Sigmoid colon (tissue), 4 donors: ENCODE results near the gene SLC35F1.

Experiments
- EP300 ChIP-seq, 4 donors: sonication (generic); formaldehyde crosslinking; IDR thresholded peaks; one replicate each; pipeline ENCODE4 v1.6.1; 2017; ENCODE audit warnings: antibody characterized with exemption in 4 of 4
- POLR2A ChIP-seq, 2 donors: fragments of 450-650 bp; IDR thresholded peaks; one replicate each; pipeline ENCODE4 v1.6.1; 2016; ENCODE audit warnings: antibody characterized with exemption in 2 of 2, mild to moderate bottlenecking in 2 of 2, moderate library complexity in 2 of 2
- POLR2AphosphoS5 ChIP-seq, 4 donors: sonication (generic); formaldehyde crosslinking; IDR thresholded peaks; one replicate each; pipeline ENCODE4 v1.6.1; 2017; ENCODE audit warnings: antibody characterized with exemption in 4 of 4
- TF ChIP-seq, protein P1 (sequence below), 4 experiments: fragments of 450-650 bp in 3 of 4; fragments of 200-600 bp in 1 of 4; IDR thresholded peaks; one replicate each; pipeline ENCODE4 v1.5.1; 2016 to 2019; ENCODE audit warnings: antibody characterized with exemption in 4 of 4, mild to moderate bottlenecking in 3 of 4, moderate library complexity in 2 of 4

DNA sequence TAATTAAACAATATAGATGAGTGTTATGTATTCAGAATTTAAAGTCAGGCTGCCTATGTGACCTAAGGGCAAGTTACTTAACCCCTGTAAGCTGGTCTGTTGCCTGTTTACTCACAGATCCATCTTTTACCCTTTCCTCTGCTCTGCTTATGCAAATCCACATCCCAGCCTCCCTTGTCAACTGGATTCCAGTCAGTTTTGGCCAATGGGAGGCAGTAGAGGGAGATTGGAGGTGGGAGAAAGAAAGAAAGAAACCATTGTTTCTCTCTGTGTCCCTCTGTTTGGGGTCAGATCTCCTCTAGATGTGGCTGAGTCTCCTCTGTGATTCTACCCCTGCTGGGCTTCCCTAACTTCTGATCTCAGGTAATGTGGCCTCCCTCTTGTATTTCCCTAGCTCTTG is 374.2 kb downstream of the SLC35F1 start:
- TF ChIP-seq, protein P1, sequence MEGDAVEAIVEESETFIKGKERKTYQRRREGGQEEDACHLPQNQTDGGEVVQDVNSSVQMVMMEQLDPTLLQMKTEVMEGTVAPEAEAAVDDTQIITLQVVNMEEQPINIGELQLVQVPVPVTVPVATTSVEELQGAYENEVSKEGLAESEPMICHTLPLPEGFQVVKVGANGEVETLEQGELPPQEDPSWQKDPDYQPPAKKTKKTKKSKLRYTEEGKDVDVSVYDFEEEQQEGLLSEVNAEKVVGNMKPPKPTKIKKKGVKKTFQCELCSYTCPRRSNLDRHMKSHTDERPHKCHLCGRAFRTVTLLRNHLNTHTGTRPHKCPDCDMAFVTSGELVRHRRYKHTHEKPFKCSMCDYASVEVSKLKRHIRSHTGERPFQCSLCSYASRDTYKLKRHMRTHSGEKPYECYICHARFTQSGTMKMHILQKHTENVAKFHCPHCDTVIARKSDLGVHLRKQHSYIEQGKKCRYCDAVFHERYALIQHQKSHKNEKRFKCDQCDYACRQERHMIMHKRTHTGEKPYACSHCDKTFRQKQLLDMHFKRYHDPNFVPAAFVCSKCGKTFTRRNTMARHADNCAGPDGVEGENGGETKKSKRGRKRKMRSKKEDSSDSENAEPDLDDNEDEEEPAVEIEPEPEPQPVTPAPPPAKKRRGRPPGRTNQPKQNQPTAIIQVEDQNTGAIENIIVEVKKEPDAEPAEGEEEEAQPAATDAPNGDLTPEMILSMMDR (IDR thresholded peaks at IDR 0.05), result no peak
- TF ChIP-seq POLR2A (IDR thresholded peaks at IDR 0.05), result no peak
- TF ChIP-seq EP300 (IDR thresholded peaks at IDR 0.05), result no peak
- TF ChIP-seq POLR2AphosphoS5 (IDR thresholded peaks at IDR 0.05), result no peak
